Measurements from ENCODE around the gene IFRD2.

Gene IFRD2

DNA sequence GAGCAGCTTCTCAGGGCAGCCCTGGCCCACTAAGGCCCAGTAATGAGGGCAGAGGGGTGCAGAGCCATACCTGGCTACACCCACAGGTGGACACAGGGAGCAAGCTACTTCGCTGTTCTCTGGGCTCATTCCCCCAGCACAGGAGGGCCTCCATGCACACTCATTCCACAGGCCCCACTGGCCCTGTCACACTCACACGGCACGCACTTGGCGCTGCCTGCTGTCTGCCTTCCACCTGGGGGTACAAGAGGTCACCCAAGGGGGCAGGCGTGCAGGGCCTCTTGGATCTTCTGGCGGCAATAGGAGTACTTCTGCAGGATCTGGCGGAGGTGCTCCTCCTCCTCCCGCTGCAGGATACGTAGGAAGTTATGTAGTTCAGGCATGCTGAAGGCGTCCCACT, 38.1 kb upstream of the IFRD2 start:
- DNase-seq, result no peak
- Histone ChIP-seq H3K9me3 (ENCODE audit: control extremely low read depth in 1 of 5, control insufficient read depth in 4 of 5, insufficient read depth in 2 of 5, low read depth in 1 of 5, low read length in 4 of 5) (no peaks in the 10 kb centered on the region), H3K4me3 (ENCODE audit: control insufficient read depth in 1 of 7, extremely low read depth in 1 of 7, insufficient read depth in 4 of 7, low read depth in 2 of 7, low read length in 6 of 7) (no peak overlapping the region), H3K27ac (ENCODE audit: insufficient read depth in 1 of 2, low read depth in 1 of 2, low read length in 2 of 2, poor library complexity in 1 of 2, severe bottlenecking in 2 of 2) (no peak overlapping the region), H3K4me1 (ENCODE audit: control extremely low read depth in 1 of 4, control insufficient read depth in 4 of 4, insufficient read depth in 4 of 4, low read length in 3 of 4) (peaks cover 0 to 39% (median 31%) of the 10 kb centered on the region in 4 experiments), H3K27me3 (replicated peaks in 2 of 5; ENCODE audit: control insufficient read depth in 4 of 5, insufficient read depth in 5 of 5, low read length in 4 of 5) (no peaks in the 10 kb centered on the region), H3K36me3 (ENCODE audit: control insufficient read depth in 4 of 4, insufficient read depth in 4 of 4, low read length in 3 of 4) (peaks cover 5 to 59% (median 52%) of the 10 kb centered on the region in 4 experiments)
- ChIA-PET CTCF (interaction anchor here (1.3 to 3.5 kb wide), 4 partner anchors 7 to 52 kb away, joined by 3 to 21 read pairs (median 4); partner anchors contain the start of gene RASSF1), POLR2A (no interaction called here)
- 97% methylated on average over 10 of the region's 10 CpGs for WGBS (ENCODE audit: insufficient coverage)

DNA sequence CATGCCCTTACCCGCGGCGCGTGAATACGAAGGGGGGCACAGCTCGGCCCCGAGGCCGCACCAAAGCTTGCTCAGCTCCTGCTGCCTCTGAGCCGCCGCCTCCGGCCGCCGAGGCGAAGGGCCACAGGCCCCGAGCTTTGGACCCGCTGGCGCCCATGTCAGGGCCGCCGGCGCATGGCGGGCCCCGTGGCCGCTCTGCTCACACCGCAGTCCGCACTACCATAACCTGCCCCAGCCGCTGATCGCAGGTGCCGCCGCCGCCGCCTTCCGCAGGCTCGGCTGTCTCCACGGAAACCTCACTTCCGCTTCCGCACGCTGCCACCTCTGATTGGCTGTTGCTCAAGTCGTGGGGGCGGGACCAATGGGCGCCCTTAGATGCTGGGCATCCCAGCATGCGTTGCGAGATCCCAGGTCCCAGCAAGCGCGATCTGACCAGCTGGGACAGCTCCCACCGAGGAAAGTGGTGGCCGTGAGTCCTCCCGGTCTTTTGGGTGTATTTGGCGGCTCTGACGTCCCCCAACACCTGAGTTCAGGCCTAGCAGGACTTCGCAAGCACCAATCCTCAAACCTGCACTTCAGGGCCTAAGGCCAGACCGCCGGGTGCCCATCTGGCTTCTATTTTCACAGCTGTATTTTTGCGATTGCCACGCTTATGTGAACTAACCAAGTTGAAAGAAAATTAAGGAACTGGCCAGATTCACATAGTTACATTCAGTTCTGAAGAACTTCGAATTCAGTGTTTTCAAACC, 35.9 kb upstream of the IFRD2 start, which contains the start of gene TUSC2:
Gene TUSC2 (minus strand): TSS at position 281 of the 749 bp plus-strand sequence. CDS start 124 bp downstream, at position 157.
- Histone ChIP-seq H3K4me1 (ENCODE audit: control extremely low read depth in 1 of 4, control insufficient read depth in 4 of 4, insufficient read depth in 4 of 4, low read length in 3 of 4) (peaks cover 0 to 40% (median 28%) of the 10 kb centered on the region in 4 experiments), H3K27me3 (replicated peaks in 2 of 5; ENCODE audit: control insufficient read depth in 4 of 5, insufficient read depth in 5 of 5, low read length in 4 of 5) (no peaks in the 10 kb centered on the region), H3K4me3 (ENCODE audit: control insufficient read depth in 1 of 7, extremely low read depth in 1 of 7, insufficient read depth in 4 of 7, low read depth in 2 of 7, low read length in 6 of 7) (peak within 1 kb of the TSS; percentile 67 to 94 (median 84)), H3K27ac (ENCODE audit: insufficient read depth in 1 of 2, low read depth in 1 of 2, low read length in 2 of 2, poor library complexity in 1 of 2, severe bottlenecking in 2 of 2) (peak within 1 kb of the TSS; percentile 67 to 87), H3K9me3 (ENCODE audit: control extremely low read depth in 1 of 5, control insufficient read depth in 4 of 5, insufficient read depth in 2 of 5, low read depth in 1 of 5, low read length in 4 of 5) (no peaks in the 10 kb centered on the region), H3K36me3 (ENCODE audit: control insufficient read depth in 4 of 4, insufficient read depth in 4 of 4, low read length in 3 of 4) (peaks cover 5 to 47% (median 43%) of the 10 kb centered on the region in 4 experiments)
- ChIA-PET POLR2A (interaction anchor here (0.6 to 2.3 kb wide), 7 partner anchors 10 to 1172 kb away, joined by 3 to 31 read pairs (median 5); partner anchors contain the start of genes HYAL1, HYAL3, NAA80 and RASSF1), CTCF (interaction anchor here (1.0 to 3.5 kb wide), 13 partner anchors 9 to 136 kb away, joined by 3 to 21 read pairs (median 5); partner anchors contain the start of genes GNAT1, HYAL1, HYAL3 and NAA80)
- DNase-seq, result peak; percentile 96 to 98 (median 97)
- 3% methylated on average over 49 of the region's 55 CpGs for WGBS (ENCODE audit: insufficient coverage)

DNA sequence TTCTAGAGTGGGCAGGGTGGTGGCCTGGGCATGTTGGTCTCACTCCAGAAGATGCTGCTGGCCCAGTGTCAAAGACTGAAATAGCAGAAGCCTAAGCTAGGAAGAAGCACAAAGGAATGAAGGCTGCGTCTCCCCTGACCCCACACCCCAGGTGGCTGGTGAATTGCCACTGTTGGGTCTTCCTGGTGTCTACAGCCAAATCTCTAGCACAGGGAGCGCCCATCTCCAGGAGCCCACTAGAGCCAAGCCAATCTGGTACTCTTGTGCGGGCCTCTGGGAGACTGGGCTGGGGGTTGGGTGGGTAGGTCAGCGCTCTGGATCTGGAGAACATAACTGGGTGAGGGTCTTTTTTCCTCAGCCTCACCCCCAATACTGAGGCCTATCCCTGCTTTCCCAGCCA, 34.9 kb upstream of the IFRD2 start:
- Histone ChIP-seq H3K36me3 (ENCODE audit: control insufficient read depth in 4 of 4, insufficient read depth in 4 of 4, low read length in 3 of 4) (peaks cover 5 to 41% (median 37%) of the 10 kb centered on the region in 4 experiments), H3K27ac (ENCODE audit: insufficient read depth in 1 of 2, low read depth in 1 of 2, low read length in 2 of 2, poor library complexity in 1 of 2, severe bottlenecking in 2 of 2) (peak overlapping the region; percentile 67 to 87), H3K27me3 (replicated peaks in 2 of 5; ENCODE audit: control insufficient read depth in 4 of 5, insufficient read depth in 5 of 5, low read length in 4 of 5) (no peaks in the 10 kb centered on the region), H3K4me1 (ENCODE audit: control extremely low read depth in 1 of 4, control insufficient read depth in 4 of 4, insufficient read depth in 4 of 4, low read length in 3 of 4) (peaks cover 0 to 49% (median 37%) of the 10 kb centered on the region in 4 experiments), H3K4me3 (ENCODE audit: control insufficient read depth in 1 of 7, extremely low read depth in 1 of 7, insufficient read depth in 4 of 7, low read depth in 2 of 7, low read length in 6 of 7) (peak overlapping the region in 6 of 7 experiments; percentile 67 to 94 (median 86)), H3K9me3 (ENCODE audit: control extremely low read depth in 1 of 5, control insufficient read depth in 4 of 5, insufficient read depth in 2 of 5, low read depth in 1 of 5, low read length in 4 of 5) (no peaks in the 10 kb centered on the region)
- WGBS (ENCODE audit: insufficient coverage), result 83% methylated on average over 1 of the region's 4 CpGs
- POLR2A ChIA-PET, result interaction anchor here (0.9 to 2.3 kb wide), 3 partner anchors 11 to 63 kb away, joined by 5 to 31 read pairs (median 7); partner anchors contain the start of gene HYAL1
- CTCF ChIA-PET, result interaction anchor here (0.9 to 3.5 kb wide), 11 partner anchors 8 to 135 kb away, joined by 3 to 21 read pairs (median 5); partner anchors contain the start of genes GNAT1, HYAL1, HYAL3 and NAA80
- no peak for DNase-seq

DNA sequence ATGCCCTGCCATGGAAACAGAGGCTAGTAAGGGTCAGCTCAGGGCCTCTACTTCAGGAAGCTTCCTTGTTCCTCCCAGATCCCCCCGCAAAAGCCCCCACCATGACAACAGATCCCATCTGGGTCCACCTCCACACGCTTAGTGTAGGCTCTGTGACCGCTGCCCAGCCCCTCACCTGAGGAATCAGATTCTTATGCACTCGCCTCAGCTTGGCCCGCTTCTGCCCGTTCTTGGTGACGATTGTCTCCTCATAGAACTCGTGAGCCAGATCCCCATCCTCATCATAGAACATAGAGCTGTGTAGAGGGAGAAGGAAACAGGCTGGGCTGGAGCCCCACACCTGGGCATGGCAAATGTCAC, 33.9 kb upstream of the IFRD2 start:
- Histone ChIP-seq H3K27me3 (replicated peaks in 2 of 5; ENCODE audit: control insufficient read depth in 4 of 5, insufficient read depth in 5 of 5, low read length in 4 of 5) (no peaks in the 10 kb centered on the region), H3K36me3 (ENCODE audit: control insufficient read depth in 4 of 4, insufficient read depth in 4 of 4, low read length in 3 of 4) (peaks cover 3 to 31% (median 28%) of the 10 kb centered on the region in 4 experiments), H3K9me3 (ENCODE audit: control extremely low read depth in 1 of 5, control insufficient read depth in 4 of 5, insufficient read depth in 2 of 5, low read depth in 1 of 5, low read length in 4 of 5) (no peaks in the 10 kb centered on the region), H3K4me1 (ENCODE audit: control extremely low read depth in 1 of 4, control insufficient read depth in 4 of 4, insufficient read depth in 4 of 4, low read length in 3 of 4) (peaks cover 0 to 59% (median 42%) of the 10 kb centered on the region in 4 experiments), H3K27ac (ENCODE audit: insufficient read depth in 1 of 2, low read depth in 1 of 2, low read length in 2 of 2, poor library complexity in 1 of 2, severe bottlenecking in 2 of 2) (peak overlapping the region in 1 of 2 experiments; percentile 0), H3K4me3 (ENCODE audit: control insufficient read depth in 1 of 7, extremely low read depth in 1 of 7, insufficient read depth in 4 of 7, low read depth in 2 of 7, low read length in 6 of 7) (no peak overlapping the region)
- CTCF ChIA-PET, result interaction anchor here (0.9 to 4.2 kb wide), 5 partner anchors 8 to 66 kb away, joined by 3 to 16 read pairs (median 4); no protein-coding TSS in a partner anchor
- DNase-seq, result no peak
- POLR2A ChIA-PET, result no interaction called here
- 94% methylated on average over 3 of the region's 8 CpGs for WGBS (ENCODE audit: insufficient coverage)

DNA sequence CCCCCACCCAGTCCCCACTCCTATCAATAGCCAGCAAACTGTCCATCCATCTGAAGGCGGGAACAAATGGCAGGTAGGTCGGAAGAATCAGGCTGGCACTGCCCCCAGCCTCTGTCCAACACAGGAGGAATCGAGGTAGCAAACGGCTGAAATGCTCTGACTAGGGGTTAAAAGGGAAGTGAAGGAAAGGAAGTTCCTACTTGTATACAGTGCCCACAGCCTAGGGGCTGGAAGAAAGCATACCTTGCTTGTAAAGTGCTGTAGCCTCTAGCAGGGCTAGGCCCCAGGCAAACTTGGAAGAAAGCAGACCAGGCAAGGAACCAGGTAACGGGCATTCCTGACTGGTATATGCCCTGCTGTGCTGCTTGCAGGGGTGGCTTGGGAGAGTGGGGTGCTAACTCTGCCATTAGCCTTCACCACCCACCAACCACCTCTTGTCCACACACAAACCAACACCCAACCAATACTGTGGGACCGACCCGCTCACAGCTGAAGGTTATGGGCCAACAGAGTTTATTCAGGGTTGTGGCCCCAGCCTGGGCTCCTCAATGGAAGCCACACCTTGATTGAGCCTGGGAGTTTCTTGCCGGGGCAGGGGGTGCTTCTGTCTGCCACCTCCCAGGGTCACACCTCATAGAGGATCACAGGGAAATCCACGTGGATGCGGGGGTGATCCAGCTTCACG, 33.4 kb upstream of the IFRD2 start:
- peaks cover 3 to 26% (median 22%) of the 10 kb centered on the region in 4 experiments for H3K36me3 ChIP-seq (ENCODE audit: control insufficient read depth in 4 of 4, insufficient read depth in 4 of 4, low read length in 3 of 4)
- WGBS (ENCODE audit: insufficient coverage), result 76% methylated on average over 7 of the region's 11 CpGs
- peaks cover 0 to 64% (median 45%) of the 10 kb centered on the region in 4 experiments for H3K4me1 ChIP-seq (ENCODE audit: control extremely low read depth in 1 of 4, control insufficient read depth in 4 of 4, insufficient read depth in 4 of 4, low read length in 3 of 4)
- H3K4me3 ChIP-seq (ENCODE audit: control insufficient read depth in 1 of 7, extremely low read depth in 1 of 7, insufficient read depth in 4 of 7, low read depth in 2 of 7, low read length in 6 of 7), result no peak overlapping the region
- H3K27me3 ChIP-seq (replicated peaks in 2 of 5; ENCODE audit: control insufficient read depth in 4 of 5, insufficient read depth in 5 of 5, low read length in 4 of 5), result no peaks in the 10 kb centered on the region
- ChIA-PET CTCF (interaction anchor here (1.2 to 11.6 kb wide), 11 partner anchors 8 to 72 kb away, joined by 3 to 105 read pairs (median 8); partner anchors contain the start of genes HYAL1 and IFRD2), POLR2A (no interaction called here)
- H3K27ac ChIP-seq (ENCODE audit: insufficient read depth in 1 of 2, low read depth in 1 of 2, low read length in 2 of 2, poor library complexity in 1 of 2, severe bottlenecking in 2 of 2), result peak overlapping the region in 1 of 2 experiments; percentile 0
- H3K9me3 ChIP-seq (ENCODE audit: control extremely low read depth in 1 of 5, control insufficient read depth in 4 of 5, insufficient read depth in 2 of 5, low read depth in 1 of 5, low read length in 4 of 5), result no peaks in the 10 kb centered on the region
- DNase-seq, result no peak

DNA sequence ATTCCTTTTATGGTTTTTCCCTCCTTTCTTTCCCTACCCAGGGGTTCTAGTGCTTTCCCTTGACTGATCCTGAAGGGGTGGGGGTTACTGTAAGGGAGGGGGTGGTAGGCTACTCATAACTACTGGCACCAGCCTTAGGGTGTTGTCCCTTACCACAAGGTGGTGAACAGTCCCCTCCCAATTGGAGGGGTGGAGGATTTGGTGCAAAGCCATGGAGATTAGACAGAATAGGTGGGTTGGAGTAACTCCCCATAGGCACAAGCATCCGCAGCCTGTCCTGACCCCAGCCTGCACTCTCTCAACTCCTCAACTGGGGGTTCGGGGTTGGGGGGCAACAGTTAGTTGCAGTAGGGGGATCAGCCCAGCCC, 32.9 kb upstream of the IFRD2 start:
- DNase-seq, result no peak
- 100% methylated on average over 1 of the region's 2 CpGs for WGBS (ENCODE audit: insufficient coverage)
- POLR2A ChIA-PET, result no interaction called here
- Histone ChIP-seq H3K27me3 (replicated peaks in 2 of 5; ENCODE audit: control insufficient read depth in 4 of 5, insufficient read depth in 5 of 5, low read length in 4 of 5) (no peaks in the 10 kb centered on the region), H3K36me3 (ENCODE audit: control insufficient read depth in 4 of 4, insufficient read depth in 4 of 4, low read length in 3 of 4) (peaks cover 3 to 21% (median 19%) of the 10 kb centered on the region in 4 experiments), H3K4me3 (ENCODE audit: control insufficient read depth in 1 of 7, extremely low read depth in 1 of 7, insufficient read depth in 4 of 7, low read depth in 2 of 7, low read length in 6 of 7) (no peak overlapping the region), H3K9me3 (ENCODE audit: control extremely low read depth in 1 of 5, control insufficient read depth in 4 of 5, insufficient read depth in 2 of 5, low read depth in 1 of 5, low read length in 4 of 5) (no peaks in the 10 kb centered on the region), H3K27ac (ENCODE audit: insufficient read depth in 1 of 2, low read depth in 1 of 2, low read length in 2 of 2, poor library complexity in 1 of 2, severe bottlenecking in 2 of 2) (no peak overlapping the region), H3K4me1 (ENCODE audit: control extremely low read depth in 1 of 4, control insufficient read depth in 4 of 4, insufficient read depth in 4 of 4, low read length in 3 of 4) (peaks cover 0 to 69% (median 50%) of the 10 kb centered on the region in 4 experiments)
- CTCF ChIA-PET, result interaction anchor here (0.8 to 11.6 kb wide), 15 partner anchors 9 to 134 kb away, joined by 3 to 105 read pairs (median 8); partner anchors contain the start of genes GNAT1, HYAL1, HYAL3 and IFRD2

Data from common myeloid progenitor, CD34-positive (primary cell).